OCI-LY3 (cell line): Measurements from ENCODE around the gene ADIPOR2.

Experiments
- H2AFZ ChIP-seq: fragments of 200-600, 300-600 bp; shearing (Covaris generic); 2 replicates; pipeline ENCODE4 v1.6.0; 2014; ENCODE audit warnings: antibody characterized with exemption, low read depth, low read length
- H3K27ac ChIP-seq: fragments of 200-600, 300-600 bp; sonication (generic); 2 replicates; pipeline ENCODE4 v1.5.1; 2014; ENCODE audit warnings: mild to moderate bottlenecking, low read length, moderate library complexity, mixed read lengths
- H3K27me3 ChIP-seq: fragments of 200-600, 300-600 bp; sonication (generic); 2 replicates; pipeline ENCODE4 v1.6.1; 2014; ENCODE audit warnings: low read depth, low read length, mixed read lengths
- H3K36me3 ChIP-seq: fragments of 200-600, 300-600 bp; sonication (generic); replicated peaks from 2 replicates; pipeline ENCODE3; 2014; ENCODE audit warnings: low read depth, low read length, mixed read lengths
- H3K4me1 ChIP-seq: fragments of 300-600, 200-600 bp; sonication (generic); 2 replicates; pipeline ENCODE4 v1.6.1; 2014; ENCODE audit warnings: low read length, mixed read lengths
- H3K4me2 ChIP-seq: fragments of 200-600, 300-600 bp; sonication (generic); 2 replicates; pipeline ENCODE4 v1.6.1; 2014; ENCODE audit warnings: low read length, mixed read lengths
- H3K4me3 ChIP-seq: fragments of 300-600, 200-600 bp; sonication (generic); 2 replicates; pipeline ENCODE4 v1.5.1; 2014; ENCODE audit warnings: antibody characterized with exemption, mild to moderate bottlenecking, low read length, moderate library complexity
- H3K79me2 ChIP-seq: fragments of 300-600, 200-600 bp; shearing (Covaris generic); 2 replicates; pipeline ENCODE4 v1.6.1; 2014; ENCODE audit warnings: mild to moderate bottlenecking, low read length, mixed read lengths
- H3K9ac ChIP-seq: fragments of 300-600, 200-600 bp; shearing (Covaris generic); 2 replicates; pipeline ENCODE4 v1.6.0; 2014; ENCODE audit warnings: mild to moderate bottlenecking, low read length, moderate library complexity
- H3K9me3 ChIP-seq: fragments of 200-600, 300-600 bp; shearing (Covaris generic); 2 replicates; pipeline ENCODE4 v1.6.1; 2014; ENCODE audit warnings: low read length, mixed read lengths; ENCODE audit not compliant: insufficient read depth
- H4K20me1 ChIP-seq: fragments of 200-600, 300-600 bp; sonication (generic); 2 replicates; pipeline ENCODE4 v1.6.1; 2016; ENCODE audit warnings: low read length, mixed read lengths; ENCODE audit not compliant: insufficient read depth
- CTCF ChIP-seq: fragments of 200-600, 300-600 bp; sonication (generic); IDR thresholded peaks from 2 replicates; pipeline ENCODE4 v1.5.1; 2014; ENCODE audit warnings: antibody characterized with exemption, low read length, low read depth
- EZH2phosphoT487 ChIP-seq: fragments of 200-600 bp; shearing (Covaris generic); IDR thresholded peaks from 2 replicates; pipeline ENCODE4 v1.6.1; 2018; ENCODE audit warnings: antibody characterized with exemption, mixed run types, low read depth

ADIPOR2 gene

GRCh38 chr12:1797991-1798640, 107.2 kb downstream of the ADIPOR2 start:
- Histone ChIP-seq H3K4me1 (peaks cover 13% of the 10 kb centered on the region), H3K4me3 (peak overlapping the region; percentile 98), H2AFZ (no peak overlapping the region), H3K9ac (peak overlapping the region; percentile 98; the same call in 1 of the 2 replicates), H3K9me3 (no peaks in the 10 kb centered on the region), H3K27me3 (no peaks in the 10 kb centered on the region), H4K20me1 (no peaks in the 10 kb centered on the region), H3K27ac (no peak overlapping the region), H3K79me2 (0 out of 2 replicates have a peak, but pooled peaks cover 4% of the 10 kb centered on the region), H3K36me3 (no peaks in the 10 kb centered on the region), H3K4me2 (peak overlapping the region; percentile 97)
- no peak for TF ChIP-seq CTCF

GRCh38 chr12:1798641-1799020, 107.8 kb downstream of the ADIPOR2 start:
- Histone ChIP-seq H3K4me3 (no peak overlapping the region), H4K20me1 (no peaks in the 10 kb centered on the region), H2AFZ (no peak overlapping the region), H3K27me3 (no peaks in the 10 kb centered on the region), H3K27ac (no peak overlapping the region), H3K36me3 (no peaks in the 10 kb centered on the region), H3K79me2 (0 out of 2 replicates have a peak, but pooled peaks cover 4% of the 10 kb centered on the region), H3K9me3 (no peaks in the 10 kb centered on the region), H3K9ac (no peak overlapping the region), H3K4me1 (peaks cover 13% of the 10 kb centered on the region), H3K4me2 (no peak overlapping the region)
- TF ChIP-seq CTCF (no peak), EZH2phosphoT487 (no peak)

- Histone ChIP-seq H3K9ac (no peak overlapping the region), H2AFZ (no peak overlapping the region), H3K4me3 (no peak overlapping the region), H3K27me3 (no peaks in the 10 kb centered on the region), H3K4me2 (no peak overlapping the region), H4K20me1 (no peaks in the 10 kb centered on the region), H3K9me3 (no peaks in the 10 kb centered on the region), H3K36me3 (no peaks in the 10 kb centered on the region), H3K27ac (no peak overlapping the region), H3K4me1 (peaks cover 15% of the 10 kb centered on the region), H3K79me2 (0 out of 2 replicates have a peak, but pooled peaks cover 4% of the 10 kb centered on the region)
- no peak for TF ChIP-seq CTCF
- TF ChIP-seq EZH2phosphoT487 = no peak
These were observed 108.4 kb downstream of the ADIPOR2 start for GRCh38 chr12:1799051-1799881.

- no peak overlapping the region for H3K4me3 ChIP-seq
- no peak overlapping the region for H3K4me2 ChIP-seq
- no peak overlapping the region for H3K9ac ChIP-seq
- TF ChIP-seq EZH2phosphoT487 (no peak), CTCF (no peak)
- H3K27ac ChIP-seq = no peak overlapping the region
- H3K9me3 ChIP-seq = no peaks in the 10 kb centered on the region
- peaks cover 20% of the 10 kb centered on the region for H3K4me1 ChIP-seq
- H3K36me3 ChIP-seq = no peaks in the 10 kb centered on the region
- no peaks in the 10 kb centered on the region for H4K20me1 ChIP-seq
- no peaks in the 10 kb centered on the region for H3K27me3 ChIP-seq
- no peak overlapping the region for H2AFZ ChIP-seq
- 0 out of 2 replicates have a peak, but pooled peaks cover 4% of the 10 kb centered on the region for H3K79me2 ChIP-seq
These were observed 109.1 kb downstream of the ADIPOR2 start for GRCh38 chr12:1799882-1800400.
